B cell (primary cell): Measurements from ENCODE around the gene TLK1.

ENCODE experiments used
- CTCF ChIP-seq: fragments of 200-600 bp; IDR thresholded peaks from one replicate; pipeline ENCODE4 v1.8.0; 2022; ENCODE audit warnings: antibody characterized with exemption, mild to moderate bottlenecking
- EZH2 ChIP-seq: IDR thresholded peaks from 2 replicates; pipeline ENCODE4 v1.6.1; 2012; ENCODE audit warnings: borderline replicate concordance, low read depth, mild to moderate bottlenecking, moderate library complexity, low read length; ENCODE audit not compliant: insufficient read depth, poor library complexity, severe bottlenecking

- TF ChIP-seq CTCF (no peak), EZH2 (no peak)
Measured at GRCh38 chr2:171165967-171166327, 5.3 kb upstream of the TLK1 start.
